Fibroblast of the aortic adventitia (primary cell): Measurements from ENCODE around the gene PAQR5. TPM values are rescaled to one million over a fixed set of nuclear protein-coding genes. Genes with fewer than 3 reads are reported as not detected.
"Not testable (repeated sequence)": the region's sequence is repeated elsewhere in the genome, so short reads cannot be mapped to it uniquely, and the experiment has no call there.

Experiments
- DNase-seq: peaks from one replicate; pipeline ENCODE4 v3.0.0-alpha.2; 2010; ENCODE audit warnings: low read depth
- H3K4me3 ChIP-seq: 2 replicates; pipeline ENCODE4 v1.5.1; 2011; ENCODE audit warnings: low read depth, mild to moderate bottlenecking, control low read depth, low read length, moderate library complexity
- total RNA-seq: library from RNA; depleted of rRNA; stranded (reverse); fragments of >200 nt; gene quantifications from 2 replicates; pipeline ENCODE4 v1.2.3, GENCODE V29; 2012; ENCODE audit warnings: low replicate concordance
- TF ChIP-seq, protein P1 (sequence below): IDR thresholded peaks from 2 replicates; pipeline ENCODE4 v1.5.1; 2011; ENCODE audit warnings: mild to moderate bottlenecking, low read length, control low read depth, inconsistent platforms; ENCODE audit not compliant: insufficient read depth

PAQR5 gene
- total RNA-seq, 1 donor = 13.2 TPM

- H3K4me3 ChIP-seq = no peak overlapping the region
- TF ChIP-seq, protein P1, sequence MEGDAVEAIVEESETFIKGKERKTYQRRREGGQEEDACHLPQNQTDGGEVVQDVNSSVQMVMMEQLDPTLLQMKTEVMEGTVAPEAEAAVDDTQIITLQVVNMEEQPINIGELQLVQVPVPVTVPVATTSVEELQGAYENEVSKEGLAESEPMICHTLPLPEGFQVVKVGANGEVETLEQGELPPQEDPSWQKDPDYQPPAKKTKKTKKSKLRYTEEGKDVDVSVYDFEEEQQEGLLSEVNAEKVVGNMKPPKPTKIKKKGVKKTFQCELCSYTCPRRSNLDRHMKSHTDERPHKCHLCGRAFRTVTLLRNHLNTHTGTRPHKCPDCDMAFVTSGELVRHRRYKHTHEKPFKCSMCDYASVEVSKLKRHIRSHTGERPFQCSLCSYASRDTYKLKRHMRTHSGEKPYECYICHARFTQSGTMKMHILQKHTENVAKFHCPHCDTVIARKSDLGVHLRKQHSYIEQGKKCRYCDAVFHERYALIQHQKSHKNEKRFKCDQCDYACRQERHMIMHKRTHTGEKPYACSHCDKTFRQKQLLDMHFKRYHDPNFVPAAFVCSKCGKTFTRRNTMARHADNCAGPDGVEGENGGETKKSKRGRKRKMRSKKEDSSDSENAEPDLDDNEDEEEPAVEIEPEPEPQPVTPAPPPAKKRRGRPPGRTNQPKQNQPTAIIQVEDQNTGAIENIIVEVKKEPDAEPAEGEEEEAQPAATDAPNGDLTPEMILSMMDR = no peak
- DNase-seq = no peak
Observed at GRCh38 chr15:69380726-69381105, 82.0 kb downstream of the PAQR5 start.

DNA sequence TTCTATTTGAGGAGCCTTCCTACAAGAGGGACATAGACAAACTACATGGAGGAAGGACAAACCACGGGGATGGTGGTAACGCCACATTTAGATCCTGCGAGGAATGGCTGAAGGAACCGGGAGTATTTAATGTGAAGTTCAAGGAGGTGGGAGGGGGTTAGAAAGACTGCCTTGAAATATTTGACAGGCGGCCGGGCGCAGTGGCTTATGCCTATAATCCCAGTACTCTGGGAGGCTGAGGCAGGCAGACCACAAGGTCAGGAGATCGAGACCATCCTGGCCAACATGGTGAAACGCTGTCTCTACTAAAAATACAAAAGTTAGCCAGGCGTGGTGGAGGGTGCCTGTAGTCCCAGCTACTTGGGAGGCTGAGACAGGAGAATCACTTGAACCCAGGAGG, 83.5 kb downstream of the PAQR5 start:
- not testable (repeated sequence) for DNase-seq, H3K4me3 ChIP-seq

- not testable (repeated sequence) for H3K4me3 ChIP-seq, DNase-seq
Observed at GRCh38 chr15:69384066-69384465, 85.4 kb downstream of the PAQR5 start.

- H3K4me3 ChIP-seq = no peak overlapping the region
- TF ChIP-seq, protein P1 = no peak
- no peak for DNase-seq
Observed at GRCh38 chr15:69384626-69385598, 86.2 kb downstream of the PAQR5 start.

- DNase-seq = no peak
- H3K4me3 ChIP-seq = no peak overlapping the region
- TF ChIP-seq, protein P1 = no peak
Observed at GRCh38 chr15:69385831-69386230, 87.1 kb downstream of the PAQR5 start.

DNA sequence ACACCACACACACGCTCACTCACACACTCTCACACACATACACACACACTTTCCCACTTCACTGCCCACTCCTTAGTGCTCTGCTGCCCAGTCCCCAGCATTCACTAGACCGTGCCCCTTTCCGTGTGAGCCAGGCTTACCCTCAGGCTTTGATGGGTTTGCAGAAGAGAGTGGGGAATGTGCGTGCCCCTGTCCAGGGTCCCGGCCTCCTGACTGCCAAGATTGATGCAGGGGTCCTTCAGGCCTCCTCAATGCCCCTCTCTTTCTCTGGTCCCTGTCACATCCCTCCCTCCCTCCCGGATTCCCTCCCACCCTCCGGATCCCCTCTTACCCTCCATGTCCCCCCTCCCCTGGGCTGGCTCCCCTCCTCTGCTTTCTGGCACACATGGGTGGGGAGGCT, 87.6 kb downstream of the PAQR5 start:
- DNase-seq = no peak
- TF ChIP-seq, protein P1 = no peak
- no peak overlapping the region for H3K4me3 ChIP-seq

DNA sequence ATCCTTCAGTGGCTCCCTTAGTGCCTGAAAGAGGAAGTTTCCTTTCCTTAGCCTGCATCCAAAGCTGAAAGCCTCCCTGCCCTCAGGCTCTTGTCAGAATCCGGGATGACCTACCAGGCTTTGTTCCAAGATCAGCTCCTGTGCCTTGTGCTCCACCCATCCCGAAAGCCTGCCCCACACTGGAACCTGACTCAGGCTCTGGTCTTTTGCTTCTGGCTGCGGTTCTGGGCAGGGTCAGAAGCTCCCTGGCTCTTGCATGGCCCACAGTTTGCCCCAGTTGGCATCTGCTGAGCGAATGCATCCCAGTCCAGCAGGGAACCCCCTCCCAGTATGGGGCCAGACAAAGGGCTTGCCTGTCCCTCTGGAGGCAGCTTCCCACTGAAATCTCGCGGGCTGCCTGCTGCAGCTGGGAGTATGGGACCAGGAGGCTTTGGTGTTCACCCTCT, 89.6 kb downstream of the PAQR5 start:
- DNase-seq = peak; percentile 50
- no peak overlapping the region for H3K4me3 ChIP-seq
- TF ChIP-seq, protein P1 = no peak

DNA sequence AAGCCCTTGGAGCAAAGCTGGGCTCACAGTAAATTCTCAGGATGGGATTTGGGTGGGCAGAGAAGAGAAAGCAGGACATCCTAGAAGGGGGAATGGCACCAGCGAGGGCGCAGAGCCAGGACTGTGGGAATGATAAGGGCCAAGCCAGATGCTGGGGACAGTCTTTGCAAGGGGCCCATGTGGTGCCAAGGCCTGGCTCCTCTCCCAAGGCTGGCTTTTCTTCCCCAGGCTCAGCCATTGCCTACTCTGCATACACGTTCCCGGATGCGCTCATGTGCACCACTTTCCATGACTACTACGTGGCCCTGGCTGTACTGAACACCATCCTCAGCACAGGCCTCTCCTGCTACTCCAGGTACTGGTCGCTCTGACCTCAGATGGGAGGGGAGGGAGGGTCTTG, 90.7 kb downstream of the PAQR5 start:
- DNase-seq = no peak
- H3K4me3 ChIP-seq = no peak overlapping the region
- TF ChIP-seq, protein P1 = no peak
